GM12875 (cell line): ENCODE results near the gene C1orf210.

Experiments
- H3K4me3 ChIP-seq: one replicate; pipeline ENCODE4 v1.5.1; 2011; ENCODE audit warnings: low read depth, low read length, control low read depth
- CTCF ChIP-seq: IDR thresholded peaks from 2 replicates; pipeline ENCODE4 v1.5.1; 2011; ENCODE audit warnings: low read depth, mild to moderate bottlenecking, control low read depth, inconsistent platforms, low read length, moderate library complexity, borderline replicate concordance; ENCODE audit not compliant: insufficient read depth

C1orf210 gene

DNA sequence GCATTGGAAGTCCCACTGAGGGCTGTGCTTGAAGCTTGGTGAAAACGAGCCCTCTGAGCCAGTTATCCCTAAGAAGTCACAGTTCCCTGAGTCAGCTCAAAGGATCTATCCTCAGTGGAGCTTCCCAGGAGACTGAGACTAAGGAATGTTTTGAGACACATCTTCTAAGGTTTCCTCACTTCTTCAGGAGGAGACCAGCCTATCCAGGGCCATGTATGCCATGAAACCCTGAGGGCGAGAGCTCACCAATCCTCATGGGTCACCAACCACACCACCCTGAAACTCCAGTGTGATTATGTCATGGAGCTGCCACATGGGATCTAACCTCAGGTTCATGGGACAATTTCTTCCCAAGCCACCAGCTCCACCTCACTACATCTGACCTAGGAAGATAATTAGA is 7.8 kb upstream of the C1orf210 start:
- no peak overlapping the region for H3K4me3 ChIP-seq
- TF ChIP-seq CTCF, result no peak

DNA sequence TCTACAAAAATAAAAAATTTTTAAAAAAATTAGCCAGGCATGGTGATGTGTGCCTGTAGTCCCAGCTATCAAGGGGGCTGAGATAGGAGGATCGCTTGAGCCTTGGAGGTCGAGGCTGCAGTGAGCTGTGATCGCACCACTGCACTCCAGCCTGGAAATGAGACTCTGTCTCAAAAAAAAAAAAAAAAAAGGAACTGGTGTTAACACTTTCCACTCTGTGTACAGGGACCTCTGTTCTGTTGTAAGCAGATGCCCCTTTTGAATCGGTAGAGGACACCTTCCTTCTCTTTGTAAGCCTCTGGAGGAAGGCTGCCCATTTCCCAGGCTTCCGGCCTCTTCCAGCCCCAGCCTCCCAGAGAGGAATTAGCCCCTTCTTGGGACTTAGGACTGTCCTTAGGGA is 7.3 kb upstream of the C1orf210 start:
- TF ChIP-seq CTCF, result no peak

GRCh38 chr1:43292216-43292615 is 6.8 kb upstream of the C1orf210 start:
- no peak for TF ChIP-seq CTCF
- H3K4me3 ChIP-seq, result no peak overlapping the region

More for the DNA sequence above, 7.3 kb upstream of the C1orf210 start:
- H3K4me3 ChIP-seq, result no peak overlapping the region

DNA sequence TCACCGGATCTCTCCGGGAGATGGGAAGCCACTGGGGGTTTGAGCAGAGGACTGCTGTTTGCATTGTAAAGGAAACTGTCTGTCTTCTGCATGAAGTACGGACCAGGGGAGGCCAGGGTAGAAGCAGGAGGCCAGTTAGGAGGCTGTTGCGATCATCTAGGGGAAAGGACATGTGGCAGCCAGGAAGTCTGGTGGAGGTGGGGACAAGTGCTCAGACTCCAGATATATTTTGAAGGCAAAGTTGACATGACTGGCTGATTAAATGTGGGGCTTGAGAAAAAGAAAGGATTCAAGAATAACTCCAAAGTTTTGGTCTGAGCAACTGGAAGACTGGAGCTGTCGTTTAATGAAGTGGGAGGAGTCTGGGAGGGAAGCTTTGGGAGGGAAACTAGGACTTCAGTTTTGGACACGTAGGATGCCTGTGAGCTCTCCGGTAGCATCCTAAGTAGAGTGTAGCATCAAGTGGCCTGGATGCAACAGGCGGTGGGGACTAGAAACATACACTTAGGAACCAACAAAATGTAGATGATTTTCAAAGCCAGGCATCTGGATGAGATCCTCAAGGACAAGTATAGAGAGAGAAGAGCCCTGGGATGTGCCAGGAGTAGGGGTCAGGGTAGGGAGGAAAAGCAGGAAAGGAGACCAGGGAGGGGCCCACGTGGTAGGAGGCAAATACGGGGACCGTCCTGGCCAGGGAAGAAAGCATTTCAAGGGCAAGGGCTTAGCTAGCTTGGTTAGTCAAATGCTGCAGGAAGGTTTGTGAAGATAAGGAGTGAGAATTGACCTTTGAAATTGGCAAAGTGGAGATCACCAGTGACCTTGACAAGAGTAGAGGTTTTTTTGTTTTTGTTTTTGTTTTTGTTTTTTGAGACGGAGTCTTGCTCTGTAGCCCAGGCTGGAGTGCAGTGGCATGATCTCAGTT is 3.7 kb upstream of the C1orf210 start:
- no peak overlapping the region for H3K4me3 ChIP-seq
- no peak for TF ChIP-seq CTCF

GRCh38 chr1:43288058-43288784 is 2.8 kb upstream of the C1orf210 start:
- no peak for TF ChIP-seq CTCF
- no peak overlapping the region for H3K4me3 ChIP-seq

- no peak for TF ChIP-seq CTCF
- no peak overlapping the region for H3K4me3 ChIP-seq
Observed at GRCh38 chr1:43286533-43286932, 1.2 kb upstream of the C1orf210 start.
